22Rv1 (cell line): Measurements from ENCODE around the gene TMEM208.

Experiments used
- CTCF ChIP-seq: fragments of 450-650 bp; IDR thresholded peaks from 2 replicates; pipeline ENCODE4 v1.5.1; 2017; ENCODE audit warnings: mild to moderate bottlenecking
- ZFX ChIP-seq: fragments of 450-650 bp; IDR thresholded peaks from 2 replicates; pipeline ENCODE4 v1.6.1; 2017; ENCODE audit warnings: antibody characterized with exemption, borderline replicate concordance

- TF ChIP-seq CTCF (no peak), ZFX (no peak)
Observed at GRCh38 chr16:67197704-67198103, 29.2 kb upstream of the TMEM208 start.
